KMS-11 (cell line): Measurements from ENCODE around the gene SEMA5A.

Source experiments
- H2AFZ ChIP-seq: fragments of 200-600 bp; sonication (generic); 2 replicates; pipeline ENCODE4 v1.6.1; 2016; ENCODE audit warnings: antibody characterized with exemption, mixed run types, low read depth
- H3K27ac ChIP-seq: fragments of 200-600 bp; sonication (generic); 2 replicates; pipeline ENCODE4 v1.6.1; 2016; ENCODE audit warnings: mild to moderate bottlenecking, mixed run types
- H3K27me3 ChIP-seq: fragments of 200-600 bp; sonication (generic); 2 replicates; pipeline ENCODE4 v1.6.1; 2017; ENCODE audit warnings: mild to moderate bottlenecking, low read depth, mixed run types, moderate library complexity; ENCODE audit not compliant: insufficient read depth
- H3K36me3 ChIP-seq: fragments of 200-600 bp; sonication (generic); 2 replicates; pipeline ENCODE4 v1.6.1; 2017; ENCODE audit warnings: mild to moderate bottlenecking, mixed run types; ENCODE audit not compliant: insufficient read depth
- H3K4me1 ChIP-seq: fragments of 200-600 bp; sonication (generic); 2 replicates; pipeline ENCODE4 v1.6.1; 2016; ENCODE audit warnings: mild to moderate bottlenecking, low read depth, mixed run types; ENCODE audit not compliant: poor library complexity, severe bottlenecking
- H3K4me2 ChIP-seq: fragments of 200-600 bp; sonication (generic); 2 replicates; pipeline ENCODE4 v1.7.0; 2016; ENCODE audit warnings: mild to moderate bottlenecking, mixed run types
- H3K4me3 ChIP-seq: fragments of 200-600 bp; sonication (generic); IDR thresholded peaks from 2 replicates; pipeline ENCODE4 v1.6.1; 2017; ENCODE audit warnings: low read depth, low read length, mixed read lengths; ENCODE audit not compliant: insufficient read depth
- H3K79me2 ChIP-seq: fragments of 200-600 bp; sonication (generic); 2 replicates; pipeline ENCODE4 v1.6.1; 2016; ENCODE audit warnings: low read depth, mixed run types; ENCODE audit not compliant: insufficient read depth
- H3K9ac ChIP-seq: fragments of 200-600 bp; sonication (generic); 2 replicates; pipeline ENCODE4 v1.6.1; 2016; ENCODE audit warnings: mild to moderate bottlenecking, mixed run types
- H4K20me1 ChIP-seq: fragments of 200-600 bp; sonication (generic); 2 replicates; pipeline ENCODE4 v1.6.1; 2016; ENCODE audit warnings: mild to moderate bottlenecking, mixed run types; ENCODE audit not compliant: insufficient read depth
- CTCF ChIP-seq: fragments of 200-600 bp; sonication (generic); conservative IDR thresholded peaks from 2 replicates; pipeline ENCODE4 v1.6.1; 2017; ENCODE audit warnings: low read depth, mild to moderate bottlenecking, antibody characterized with exemption, low read length, moderate library complexity, mixed read lengths

SEMA5A gene

GRCh38 chr5:9350301-9350797, 195.5 kb downstream of the SEMA5A start:
- Histone ChIP-seq H3K4me1 (peaks cover 13% of the 10 kb centered on the region), H2AFZ (no peak overlapping the region)

GRCh38 chr5:9348401-9348996, 197.4 kb downstream of the SEMA5A start:
- no peak for TF ChIP-seq CTCF
- H2AFZ ChIP-seq = no peak overlapping the region
- H3K9ac ChIP-seq = no peak overlapping the region
- no peak overlapping the region for H3K27ac ChIP-seq
- H3K4me3 ChIP-seq = no peak overlapping the region
- H3K4me1 ChIP-seq = peaks cover 13% of the 10 kb centered on the region
- H3K79me2 ChIP-seq = no peaks in the 10 kb centered on the region
- no peaks in the 10 kb centered on the region for H3K27me3 ChIP-seq
- H4K20me1 ChIP-seq = no peaks in the 10 kb centered on the region
- no peak overlapping the region for H3K4me2 ChIP-seq
- no peaks in the 10 kb centered on the region for H3K36me3 ChIP-seq

More at GRCh38 chr5:9350301-9350797, 195.5 kb downstream of the SEMA5A start:
- Histone ChIP-seq H3K4me2 (no peak overlapping the region), H4K20me1 (no peaks in the 10 kb centered on the region), H3K4me3 (no peak overlapping the region), H3K9ac (no peak overlapping the region), H3K27ac (no peak overlapping the region), H3K36me3 (no peaks in the 10 kb centered on the region), H3K27me3 (no peaks in the 10 kb centered on the region), H3K79me2 (no peaks in the 10 kb centered on the region)
- TF ChIP-seq CTCF = no peak

- H4K20me1 ChIP-seq = no peaks in the 10 kb centered on the region
- no peaks in the 10 kb centered on the region for H3K79me2 ChIP-seq
- no peak overlapping the region for H2AFZ ChIP-seq
- H3K4me1 ChIP-seq = peaks cover 13% of the 10 kb centered on the region
- H3K9ac ChIP-seq = no peak overlapping the region
- H3K36me3 ChIP-seq = no peaks in the 10 kb centered on the region
- H3K27ac ChIP-seq = no peak overlapping the region
- no peaks in the 10 kb centered on the region for H3K27me3 ChIP-seq
- H3K4me3 ChIP-seq = no peak overlapping the region
- peak overlapping the region; percentile 43; the same call in 1 of the 2 replicates for H3K4me2 ChIP-seq
- no peak for TF ChIP-seq CTCF
Measured at GRCh38 chr5:9347541-9348295, 198.2 kb downstream of the SEMA5A start.

GRCh38 chr5:9347032-9347431, 198.8 kb downstream of the SEMA5A start:
- H3K27ac ChIP-seq = no peak overlapping the region
- H3K79me2 ChIP-seq = no peaks in the 10 kb centered on the region
- no peak overlapping the region for H3K4me3 ChIP-seq
- TF ChIP-seq CTCF = no peak
- H3K27me3 ChIP-seq = no peaks in the 10 kb centered on the region
- H4K20me1 ChIP-seq = no peaks in the 10 kb centered on the region
- peaks cover 13% of the 10 kb centered on the region for H3K4me1 ChIP-seq
- no peak overlapping the region for H2AFZ ChIP-seq
- peak overlapping the region; percentile 43; the same call in 1 of the 2 replicates for H3K4me2 ChIP-seq
- no peak overlapping the region for H3K9ac ChIP-seq
- no peaks in the 10 kb centered on the region for H3K36me3 ChIP-seq
